Measurements from ENCODE around the gene CIAO2B.
"Not testable (repeated sequence)": the region's sequence is repeated elsewhere in the genome, so short reads cannot be mapped to it uniquely, and the experiment has no call there.

Gene CIAO2B

DNA sequence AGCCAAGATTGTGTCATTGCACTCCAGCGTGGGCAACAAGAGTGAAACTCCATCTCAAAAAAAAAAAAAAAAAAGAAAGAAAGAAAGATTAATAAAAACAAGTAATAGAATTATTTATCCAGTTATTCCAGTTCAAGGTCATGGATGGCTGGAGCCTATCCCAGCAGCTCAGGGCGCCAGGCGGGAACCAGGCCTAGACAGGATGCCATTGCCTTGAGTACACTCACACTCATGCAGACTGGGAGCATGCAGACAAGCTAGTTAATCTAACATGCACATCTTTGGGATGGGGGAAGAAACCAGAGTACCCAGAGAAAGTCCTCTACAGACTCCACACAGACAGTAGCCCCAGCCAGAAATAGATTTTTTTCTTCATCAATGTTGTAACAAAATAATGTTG lies 36.0 kb downstream of the CIAO2B start:
- TF ChIP-seq, protein P1, sequence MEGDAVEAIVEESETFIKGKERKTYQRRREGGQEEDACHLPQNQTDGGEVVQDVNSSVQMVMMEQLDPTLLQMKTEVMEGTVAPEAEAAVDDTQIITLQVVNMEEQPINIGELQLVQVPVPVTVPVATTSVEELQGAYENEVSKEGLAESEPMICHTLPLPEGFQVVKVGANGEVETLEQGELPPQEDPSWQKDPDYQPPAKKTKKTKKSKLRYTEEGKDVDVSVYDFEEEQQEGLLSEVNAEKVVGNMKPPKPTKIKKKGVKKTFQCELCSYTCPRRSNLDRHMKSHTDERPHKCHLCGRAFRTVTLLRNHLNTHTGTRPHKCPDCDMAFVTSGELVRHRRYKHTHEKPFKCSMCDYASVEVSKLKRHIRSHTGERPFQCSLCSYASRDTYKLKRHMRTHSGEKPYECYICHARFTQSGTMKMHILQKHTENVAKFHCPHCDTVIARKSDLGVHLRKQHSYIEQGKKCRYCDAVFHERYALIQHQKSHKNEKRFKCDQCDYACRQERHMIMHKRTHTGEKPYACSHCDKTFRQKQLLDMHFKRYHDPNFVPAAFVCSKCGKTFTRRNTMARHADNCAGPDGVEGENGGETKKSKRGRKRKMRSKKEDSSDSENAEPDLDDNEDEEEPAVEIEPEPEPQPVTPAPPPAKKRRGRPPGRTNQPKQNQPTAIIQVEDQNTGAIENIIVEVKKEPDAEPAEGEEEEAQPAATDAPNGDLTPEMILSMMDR (IDR thresholded peaks at IDR 0.05; ENCODE audit: insufficient read depth, low read depth, low read length, missing control alignments) = no peak
- peak; percentile 92 for DNase-seq (ENCODE audit: low read depth)
- no peak overlapping the region for H3K4me3 ChIP-seq (ENCODE audit: low read length)

DNA sequence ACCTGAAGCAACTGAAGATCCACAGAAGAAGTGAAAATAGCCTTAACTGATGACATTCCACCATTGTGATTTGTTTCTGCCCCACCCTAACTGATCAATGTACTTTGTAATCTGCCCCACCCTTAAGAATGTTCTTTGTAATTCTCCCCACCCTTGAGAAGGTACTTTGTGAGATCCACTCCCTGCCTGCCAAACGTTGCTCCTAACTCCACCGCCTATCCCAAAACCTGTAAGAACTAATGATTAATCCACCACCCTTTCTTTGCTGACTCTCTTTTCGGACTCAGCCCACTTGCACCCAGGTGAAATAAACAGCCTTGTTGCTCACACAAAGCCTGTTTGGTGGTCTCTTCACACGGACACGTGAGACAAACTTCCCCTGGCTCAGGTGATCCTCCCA lies 37.5 kb downstream of the CIAO2B start:
- H3K4me3 ChIP-seq (ENCODE audit: low read length) = not testable (repeated sequence)
- peak; percentile 67 for DNase-seq (ENCODE audit: low read depth)

DNA sequence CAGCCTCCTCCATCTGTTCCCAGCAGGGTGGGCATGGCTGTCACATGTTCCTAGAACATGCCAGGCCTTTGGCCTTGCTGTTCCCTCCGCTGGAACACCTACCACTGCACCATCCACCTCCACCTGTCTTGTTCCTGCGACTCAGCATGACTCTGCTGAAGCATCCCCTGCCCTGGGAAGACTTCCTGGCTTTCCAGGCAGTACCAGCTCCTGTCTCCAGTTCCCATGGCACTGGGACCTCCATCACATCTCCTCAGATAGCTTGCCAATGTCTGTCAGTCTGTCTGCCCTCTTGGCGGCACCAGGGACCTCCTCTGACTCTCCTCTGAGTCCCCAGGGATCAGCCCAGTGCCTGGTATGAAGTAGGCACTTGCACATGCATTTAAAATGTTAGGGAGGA lies 38.2 kb downstream of the CIAO2B start:
- TF ChIP-seq, protein P1 (IDR thresholded peaks at IDR 0.05; ENCODE audit: insufficient read depth, low read depth, low read length, missing control alignments) = no peak
- peak; percentile 55 for DNase-seq (ENCODE audit: low read depth)
- H3K4me3 ChIP-seq (ENCODE audit: low read length) = no peak overlapping the region

DNA sequence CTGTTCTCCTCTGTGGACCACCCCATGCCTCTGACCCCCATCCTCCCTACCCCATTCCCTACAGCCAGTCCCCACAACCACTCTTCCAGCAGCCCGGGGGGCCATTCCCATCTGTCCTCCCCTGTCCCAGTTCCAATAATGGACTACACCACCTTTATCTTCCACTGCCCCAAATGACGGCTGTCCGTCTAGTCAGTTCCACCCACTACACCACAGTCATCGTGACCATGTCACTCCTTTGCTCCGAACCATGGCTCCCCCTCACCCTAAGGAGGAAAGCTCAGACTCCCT lies 38.6 kb downstream of the CIAO2B start:
- no peak overlapping the region for H3K4me3 ChIP-seq (ENCODE audit: low read length)
- no peak for DNase-seq (ENCODE audit: low read depth)
- TF ChIP-seq, protein P1 (IDR thresholded peaks at IDR 0.05; ENCODE audit: insufficient read depth, low read depth, low read length, missing control alignments) = no peak

DNA sequence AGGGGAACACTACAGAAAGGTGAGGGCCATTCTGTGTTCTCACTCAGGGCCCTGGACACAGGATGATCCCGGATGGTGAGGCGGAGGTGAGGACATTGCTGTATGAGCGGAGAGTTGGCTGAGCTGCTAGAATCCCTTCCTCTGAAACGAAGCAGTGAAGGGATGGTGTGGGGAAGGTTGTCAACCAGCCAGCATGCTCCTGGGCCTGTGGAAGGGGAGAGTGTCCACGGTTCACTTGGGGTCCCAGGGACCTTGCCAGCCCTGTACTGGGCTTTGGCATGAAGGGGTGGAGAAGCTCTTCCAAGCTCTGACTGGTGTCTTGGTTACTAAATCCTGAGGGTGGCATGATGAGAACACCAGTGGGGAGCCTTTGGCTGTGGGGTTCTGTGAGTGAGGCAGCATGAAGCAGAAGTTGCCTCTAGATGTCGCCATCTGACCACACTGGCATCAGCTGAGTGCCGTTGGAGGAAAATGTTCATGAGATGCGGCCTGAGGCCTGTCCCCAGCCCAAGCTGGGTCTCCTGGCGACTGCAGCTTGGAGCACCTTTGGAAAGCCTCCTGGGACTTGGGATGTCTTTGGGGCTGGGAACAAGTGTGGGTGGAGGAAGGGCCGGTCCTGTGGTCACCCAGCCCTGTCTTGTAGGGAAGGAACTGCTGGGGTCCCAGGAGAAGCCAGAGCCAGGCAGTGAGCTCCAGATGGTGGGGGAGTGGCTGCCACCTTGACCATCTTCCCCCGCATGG lies 39.1 kb downstream of the CIAO2B start:
- DNase-seq (ENCODE audit: low read depth) = peak; percentile 84
- no peak overlapping the region for H3K4me3 ChIP-seq (ENCODE audit: low read length)
- TF ChIP-seq, protein P1 (IDR thresholded peaks at IDR 0.05; ENCODE audit: insufficient read depth, low read depth, low read length, missing control alignments) = peak; percentile 98

DNA sequence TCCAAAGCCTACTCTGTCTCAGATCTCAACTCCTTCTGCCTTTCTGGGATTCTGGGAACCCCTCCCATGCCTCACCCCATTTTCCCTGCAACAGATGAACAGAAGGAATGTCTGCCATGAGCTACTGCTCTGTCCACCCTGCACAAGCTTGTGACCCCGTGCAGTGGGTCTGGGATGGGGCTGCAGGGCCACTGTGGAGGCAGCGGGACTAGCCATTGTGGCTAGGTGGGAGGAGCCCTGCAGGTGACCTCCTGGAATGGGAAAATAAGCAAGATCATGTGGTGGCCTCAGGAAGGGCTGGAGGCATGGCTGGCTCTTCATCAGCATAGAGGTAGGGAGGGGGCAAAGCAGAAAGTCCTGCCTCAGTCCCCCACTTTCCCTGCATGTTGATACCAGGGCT lies 40.1 kb downstream of the CIAO2B start:
- no peak for DNase-seq (ENCODE audit: low read depth)
- TF ChIP-seq, protein P1 (IDR thresholded peaks at IDR 0.05; ENCODE audit: insufficient read depth, low read depth, low read length, missing control alignments) = no peak
- no peak overlapping the region for H3K4me3 ChIP-seq (ENCODE audit: low read length)

DNA sequence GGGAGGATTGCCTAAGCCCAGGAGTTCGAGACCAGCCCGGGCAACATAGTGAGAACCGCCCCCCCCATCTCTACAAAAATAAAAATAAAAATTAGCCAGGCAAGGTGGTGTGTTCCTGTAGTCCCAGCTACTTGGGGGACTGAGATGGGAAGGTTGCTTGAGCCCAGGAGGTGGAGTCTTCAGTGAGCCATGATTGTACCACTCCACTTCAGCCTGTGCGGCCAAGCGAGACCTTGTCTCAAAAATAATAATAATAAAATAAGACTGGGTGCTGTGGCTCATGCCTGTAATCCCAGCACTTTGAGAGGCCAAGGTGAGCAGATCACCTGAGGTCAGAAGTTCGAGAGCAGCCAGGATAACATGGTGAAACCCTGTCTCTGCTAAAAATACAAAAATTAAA lies 42.4 kb downstream of the CIAO2B start:
- DNase-seq (ENCODE audit: low read depth) = no peak
- TF ChIP-seq, protein P1 (IDR thresholded peaks at IDR 0.05; ENCODE audit: insufficient read depth, low read depth, low read length, missing control alignments) = no peak
- H3K4me3 ChIP-seq (ENCODE audit: low read length) = no peak overlapping the region

All from epithelial cell of esophagus (primary cell).